Hematopoietic multipotent progenitor cell (in vitro differentiated cells): ENCODE results near the gene LCTL. TPM values are rescaled to one million over a fixed set of nuclear protein-coding genes. Genes with fewer than 3 reads are reported as not detected.

Experiments
- DNase-seq, 3 donors: peaks; one replicate each; pipeline ENCODE4 v3.0.0-alpha.2; 2011 to 2015; ENCODE audit warnings: low read depth in 2 of 3, low spot score in 2 of 3
- total RNA-seq: library from RNA; depleted of rRNA; stranded (reverse); fragments of >200 nt; gene quantifications from one replicate; pipeline ENCODE4 v1.2.3, GENCODE V29; 2012

LCTL gene, protein sequence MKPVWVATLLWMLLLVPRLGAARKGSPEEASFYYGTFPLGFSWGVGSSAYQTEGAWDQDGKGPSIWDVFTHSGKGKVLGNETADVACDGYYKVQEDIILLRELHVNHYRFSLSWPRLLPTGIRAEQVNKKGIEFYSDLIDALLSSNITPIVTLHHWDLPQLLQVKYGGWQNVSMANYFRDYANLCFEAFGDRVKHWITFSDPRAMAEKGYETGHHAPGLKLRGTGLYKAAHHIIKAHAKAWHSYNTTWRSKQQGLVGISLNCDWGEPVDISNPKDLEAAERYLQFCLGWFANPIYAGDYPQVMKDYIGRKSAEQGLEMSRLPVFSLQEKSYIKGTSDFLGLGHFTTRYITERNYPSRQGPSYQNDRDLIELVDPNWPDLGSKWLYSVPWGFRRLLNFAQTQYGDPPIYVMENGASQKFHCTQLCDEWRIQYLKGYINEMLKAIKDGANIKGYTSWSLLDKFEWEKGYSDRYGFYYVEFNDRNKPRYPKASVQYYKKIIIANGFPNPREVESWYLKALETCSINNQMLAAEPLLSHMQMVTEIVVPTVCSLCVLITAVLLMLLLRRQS
- not detected for total RNA-seq

DNA sequence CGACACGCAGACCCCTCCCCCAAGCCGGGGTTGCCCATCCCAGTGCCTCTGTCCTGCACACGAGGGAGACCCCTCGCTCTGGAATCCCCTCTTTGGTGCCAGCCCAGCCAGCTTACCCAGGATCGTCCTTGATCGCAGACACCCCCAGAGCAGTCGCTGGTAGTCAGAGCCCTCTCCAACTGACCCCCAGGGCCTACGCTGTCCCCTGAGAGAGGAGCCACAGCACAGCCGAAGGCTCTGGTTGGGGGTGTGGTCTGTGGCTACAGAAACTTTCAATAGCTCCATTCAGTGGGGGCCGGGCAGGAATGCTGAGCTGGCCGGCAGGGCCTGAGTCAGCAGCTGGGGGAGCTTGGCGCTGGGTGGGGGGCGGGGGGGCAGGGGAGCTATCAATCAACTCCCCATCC, at the start of gene LCTL:
Gene LCTL, minus strand, starts transcription at position 258 of the 404 bp plus-strand sequence. CDS start 633 bp downstream, outside the sequence.
- DNase-seq, result no peak

DNA sequence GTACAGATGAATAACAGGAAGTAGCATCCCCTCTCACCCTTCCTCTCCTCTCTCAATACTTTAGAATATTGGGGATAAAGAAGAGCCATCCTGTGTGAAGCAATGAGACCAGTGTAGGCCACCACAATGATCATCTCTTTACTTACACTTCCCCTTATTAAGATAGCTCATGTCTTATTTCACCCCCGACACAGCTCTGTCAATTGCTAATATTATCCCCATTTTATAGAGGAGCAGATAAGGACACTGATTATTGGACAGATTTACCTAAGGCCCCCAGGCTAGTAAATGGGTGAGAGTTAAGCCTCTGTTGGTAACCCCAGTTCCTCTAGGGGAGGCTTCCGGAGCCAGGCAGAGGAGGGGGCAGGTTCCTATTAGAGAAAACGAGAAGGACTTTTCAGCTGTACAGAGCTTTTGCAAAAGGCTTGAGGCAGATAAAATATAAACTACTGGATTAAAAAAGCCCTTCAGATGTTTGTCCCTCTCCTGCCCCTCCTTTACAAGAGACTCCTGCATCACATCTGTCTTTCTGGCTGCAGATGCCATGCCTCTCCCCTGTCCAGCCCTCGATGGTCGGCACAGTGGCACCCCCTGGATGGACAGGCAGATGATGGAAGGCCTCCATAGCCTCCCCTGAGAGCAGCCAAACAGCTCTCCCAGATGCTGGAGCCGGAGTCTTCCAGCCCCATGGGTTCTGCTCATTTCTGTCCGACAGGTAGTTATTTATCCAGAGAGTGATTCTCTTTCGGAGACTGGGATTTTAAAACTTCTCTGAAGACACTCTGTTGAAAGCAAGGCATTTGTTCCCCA, 49.4 kb upstream of the LCTL start:
- peak in 2 of 3 donors; percentile 33 to 59 for DNase-seq

DNA sequence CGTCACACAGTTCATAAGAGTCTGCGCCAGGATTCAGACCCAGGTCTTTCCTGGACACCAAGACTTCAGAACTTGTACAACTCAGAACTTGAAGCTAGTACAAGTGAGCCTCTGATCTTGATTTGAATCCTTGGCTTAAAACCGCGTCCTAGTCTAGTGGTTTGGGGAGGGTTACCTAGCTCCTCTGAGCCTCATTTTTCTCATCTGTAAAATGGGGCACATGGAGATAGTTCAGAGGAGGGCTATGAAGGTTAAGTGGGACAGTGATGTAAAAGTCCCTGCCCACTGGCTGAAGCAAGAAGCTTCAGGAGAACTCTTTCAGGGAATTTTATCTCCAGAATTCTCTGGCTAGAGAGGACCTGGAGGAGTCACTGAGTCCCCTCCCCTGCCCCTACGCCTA, 48.7 kb upstream of the LCTL start:
- DNase-seq, result no peak

DNA sequence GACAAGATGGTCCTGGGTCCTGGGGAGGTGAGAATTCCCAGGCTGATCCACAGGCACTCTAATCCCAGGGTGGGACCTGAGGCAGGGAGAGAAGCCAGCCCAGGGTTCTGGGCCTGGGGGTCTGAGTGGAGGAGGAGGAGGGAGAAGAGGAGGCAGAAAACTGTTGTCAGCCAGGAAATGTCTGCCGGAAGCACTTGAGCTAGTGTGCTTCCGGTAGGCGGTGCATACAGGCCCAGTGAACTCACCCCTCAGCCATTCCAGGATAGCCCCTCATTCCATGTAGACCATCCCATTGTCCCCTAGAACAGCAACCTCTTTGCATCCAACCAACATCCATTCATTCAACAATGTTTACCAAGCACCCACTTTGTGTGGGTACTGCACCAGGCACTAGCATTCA, 47.9 kb upstream of the LCTL start:
- peak in 2 of 3 donors; percentile 84 to 88 for DNase-seq

DNA sequence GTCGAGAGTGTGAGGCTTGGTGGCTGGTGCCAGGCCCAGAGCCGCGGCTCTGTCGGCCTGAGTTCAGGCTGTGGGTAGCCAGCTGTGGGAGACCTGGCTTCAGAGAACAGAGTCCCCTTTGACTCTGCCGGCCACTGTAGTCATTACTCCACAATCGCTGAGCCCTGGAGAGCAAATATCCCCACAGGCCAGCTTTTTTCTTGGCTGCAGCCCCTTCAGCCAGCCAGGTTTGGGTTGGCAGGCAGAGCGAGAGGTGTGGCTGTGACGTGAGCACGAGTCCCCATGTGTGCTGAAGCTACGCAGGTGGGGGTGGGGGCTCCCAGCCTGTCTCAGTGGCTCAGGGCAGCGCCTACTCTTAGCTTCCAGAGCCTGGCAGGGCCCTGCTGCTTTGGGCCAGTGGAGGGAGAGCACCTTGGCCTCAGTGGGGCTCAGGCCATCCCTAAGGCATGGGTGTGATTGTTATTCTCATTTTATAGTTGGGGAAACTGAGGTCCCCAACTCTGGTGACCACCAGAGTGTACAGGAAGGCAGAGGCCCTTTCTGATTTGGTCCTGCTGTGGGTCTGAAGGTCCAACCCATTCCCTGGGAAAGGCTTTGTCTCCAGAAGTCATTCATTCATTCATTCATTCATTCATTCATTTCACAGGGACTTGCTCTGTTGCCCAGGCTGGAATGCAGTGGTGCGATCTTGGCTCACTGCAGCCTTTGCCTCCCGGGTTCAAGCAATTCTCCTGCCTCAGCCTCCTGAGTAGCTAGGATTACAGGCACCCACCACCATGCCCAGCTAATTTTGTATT, 45.7 kb upstream of the LCTL start:
- no peak for DNase-seq

DNA sequence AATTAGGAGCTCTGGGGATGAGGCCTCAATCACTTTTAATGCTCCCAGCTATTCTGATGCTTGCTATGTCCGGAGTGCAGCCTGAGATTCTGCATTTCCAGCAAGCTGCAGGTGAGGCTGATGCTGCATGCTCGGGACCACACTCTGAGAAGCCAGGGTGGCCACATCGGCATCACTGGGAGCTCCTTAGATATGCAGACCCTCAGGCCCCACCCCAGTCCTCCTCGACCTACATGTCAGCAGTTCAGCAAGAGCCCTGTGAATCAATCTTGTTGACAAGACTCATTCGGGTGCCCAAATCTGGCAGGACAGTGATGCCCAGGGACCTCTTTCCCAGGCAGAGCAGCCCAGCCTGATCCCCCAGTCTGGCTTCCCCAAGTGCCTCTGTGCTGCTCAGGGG, 44.1 kb upstream of the LCTL start:
- DNase-seq, result no peak

DNA sequence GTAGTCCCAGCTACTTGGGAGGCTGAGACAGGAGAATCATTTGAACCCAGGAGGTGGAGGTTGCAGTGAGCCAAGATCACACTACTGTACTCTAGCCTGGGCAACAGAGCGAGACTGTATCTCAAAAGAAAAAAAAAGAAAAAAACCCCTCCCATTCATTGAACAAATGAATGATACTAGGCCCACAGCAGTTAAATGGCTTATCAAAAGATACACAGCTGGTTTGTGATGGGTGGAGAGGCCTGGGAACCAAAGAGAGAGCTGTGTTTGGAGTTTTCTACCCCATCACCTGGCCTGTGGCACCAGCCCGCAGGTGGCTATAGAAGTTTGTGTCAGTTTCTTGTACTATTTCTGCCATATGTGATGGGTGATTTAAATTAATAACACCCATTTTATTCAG, 43.1 kb upstream of the LCTL start:
- DNase-seq, result no peak

DNA sequence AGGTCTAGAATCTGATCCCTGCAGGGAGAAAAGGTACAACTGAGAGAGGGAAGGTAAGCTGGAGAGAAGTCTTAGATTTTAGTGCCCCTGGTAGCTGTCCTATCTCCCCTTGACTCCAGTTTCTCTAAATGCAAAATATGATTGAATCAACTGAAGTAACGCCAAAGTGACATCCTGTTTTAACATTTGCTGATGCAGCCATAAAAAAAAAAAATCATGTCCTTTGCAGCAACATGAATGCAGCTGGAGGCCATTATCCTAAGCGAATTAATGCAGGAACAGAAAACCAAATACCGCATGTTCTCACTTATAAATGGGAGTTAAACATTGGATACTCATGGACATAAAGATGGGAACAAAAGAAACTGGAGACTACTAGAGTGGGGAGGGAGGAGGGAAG, 42.4 kb upstream of the LCTL start:
- no peak for DNase-seq

DNA sequence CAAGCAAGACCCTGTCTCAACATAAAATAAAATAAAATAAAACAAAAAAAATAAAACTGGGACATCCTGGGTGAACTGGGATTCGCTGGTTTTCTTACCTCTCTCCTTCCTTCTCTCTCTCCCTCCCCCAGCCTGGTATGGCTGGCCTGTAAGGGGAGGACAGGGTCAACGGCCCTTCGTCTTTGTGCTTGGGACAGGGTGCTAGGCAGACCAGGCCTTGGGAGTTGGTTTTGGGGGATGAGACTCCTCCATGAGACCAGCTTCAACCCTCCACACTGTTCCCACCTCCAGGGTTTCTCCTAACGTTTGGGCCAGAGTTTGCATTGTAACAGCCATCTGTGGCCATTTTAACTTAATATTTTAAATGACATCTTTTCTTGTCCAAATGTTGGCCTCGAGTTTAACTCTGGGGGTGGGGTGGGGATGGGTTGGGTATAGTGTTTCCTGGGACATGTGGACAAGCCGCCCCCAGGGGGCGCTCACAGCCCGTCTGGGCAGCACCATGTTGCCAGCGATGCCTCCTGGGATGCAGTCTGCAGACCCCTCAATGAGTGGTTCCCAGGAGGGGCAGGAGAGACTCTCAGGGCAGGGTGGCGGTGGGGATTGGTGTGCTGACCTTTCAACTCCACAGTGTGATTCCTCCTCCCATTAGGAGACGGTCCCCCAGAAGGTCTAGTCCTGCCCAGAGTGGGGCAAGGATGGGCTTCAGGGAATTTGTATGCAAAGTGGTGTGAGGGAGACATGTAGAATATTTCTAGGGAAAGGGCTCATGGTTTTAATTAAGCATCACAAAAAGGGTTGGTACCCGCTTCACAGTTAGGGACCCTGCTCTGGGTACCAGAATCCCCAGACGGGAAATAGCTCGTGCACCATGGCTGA, 37.7 kb upstream of the LCTL start:
- peak; percentile 47 to 84 (median 75) for DNase-seq

DNA sequence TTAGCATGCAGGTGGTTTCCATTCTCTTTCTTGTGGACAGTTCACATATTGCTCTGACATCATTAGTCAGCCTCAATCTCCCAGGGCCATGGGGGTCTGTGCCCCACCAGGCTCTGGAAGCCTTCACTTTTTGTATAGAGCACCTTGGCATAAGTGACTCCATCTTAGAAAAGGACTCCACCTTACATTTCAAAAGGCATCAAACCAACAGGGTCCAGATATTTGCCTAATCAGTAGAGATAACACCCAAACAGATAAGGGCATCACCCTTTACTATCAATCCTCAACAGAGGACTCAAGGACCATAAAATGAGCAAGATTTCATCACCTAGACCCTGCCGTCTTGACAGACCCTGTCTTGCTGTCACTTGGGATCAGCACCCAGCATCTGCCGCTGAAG, 35.7 kb upstream of the LCTL start:
- DNase-seq, result no peak

DNA sequence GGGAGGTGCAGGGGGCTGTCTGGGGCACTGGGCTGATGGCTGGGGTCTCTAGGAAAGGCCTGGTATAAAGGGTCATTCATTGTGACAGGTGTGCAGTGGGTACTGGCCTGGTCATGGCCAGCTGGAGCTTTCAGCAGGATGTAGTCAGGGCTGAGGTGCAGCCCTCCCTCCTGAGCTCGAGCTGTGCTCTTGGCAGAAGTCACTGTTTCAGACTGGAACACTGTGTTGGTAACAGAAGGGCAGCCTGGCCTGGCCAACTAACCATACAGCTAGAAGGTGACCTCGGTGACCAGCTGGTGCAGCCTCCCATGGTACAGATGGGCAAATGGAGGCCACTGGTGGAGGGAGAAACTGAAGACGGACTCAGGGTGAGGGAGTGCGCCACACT, 34.4 kb upstream of the LCTL start:
- no peak for DNase-seq

DNA sequence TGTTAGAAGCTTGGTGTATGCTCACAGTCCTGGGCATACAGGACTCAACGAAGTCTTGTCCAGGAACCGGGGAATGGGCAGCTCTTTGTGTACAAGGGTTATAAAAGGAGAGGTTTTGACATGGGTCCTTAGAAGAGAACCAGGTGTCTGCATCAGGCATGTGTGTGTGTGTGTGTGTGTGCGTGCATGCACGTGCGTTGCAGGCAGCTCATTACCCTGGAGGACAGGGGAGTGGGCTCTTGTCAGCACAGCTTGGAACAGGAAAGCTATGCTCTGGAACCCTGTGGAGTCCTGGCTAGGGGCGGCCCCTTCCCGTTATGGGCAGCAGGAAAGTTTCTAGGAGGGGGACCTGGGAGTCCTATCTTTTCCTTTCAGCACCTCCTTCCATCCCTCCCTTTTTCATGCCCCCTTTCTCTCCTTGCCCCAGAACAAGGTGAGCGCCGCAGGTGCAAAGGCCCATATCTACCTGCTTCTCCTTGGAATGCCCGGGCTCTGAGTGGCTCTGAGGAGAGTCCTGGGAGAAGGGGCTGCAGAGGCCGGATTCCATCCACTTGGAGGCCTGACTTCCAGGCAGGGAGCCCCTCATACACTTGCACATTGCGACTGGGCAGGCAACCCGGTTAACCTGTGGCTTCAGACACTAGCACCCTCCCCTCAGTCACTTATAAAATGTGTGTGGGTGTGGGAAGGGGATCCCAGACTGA, 33.9 kb upstream of the LCTL start:
- DNase-seq, result no peak

DNA sequence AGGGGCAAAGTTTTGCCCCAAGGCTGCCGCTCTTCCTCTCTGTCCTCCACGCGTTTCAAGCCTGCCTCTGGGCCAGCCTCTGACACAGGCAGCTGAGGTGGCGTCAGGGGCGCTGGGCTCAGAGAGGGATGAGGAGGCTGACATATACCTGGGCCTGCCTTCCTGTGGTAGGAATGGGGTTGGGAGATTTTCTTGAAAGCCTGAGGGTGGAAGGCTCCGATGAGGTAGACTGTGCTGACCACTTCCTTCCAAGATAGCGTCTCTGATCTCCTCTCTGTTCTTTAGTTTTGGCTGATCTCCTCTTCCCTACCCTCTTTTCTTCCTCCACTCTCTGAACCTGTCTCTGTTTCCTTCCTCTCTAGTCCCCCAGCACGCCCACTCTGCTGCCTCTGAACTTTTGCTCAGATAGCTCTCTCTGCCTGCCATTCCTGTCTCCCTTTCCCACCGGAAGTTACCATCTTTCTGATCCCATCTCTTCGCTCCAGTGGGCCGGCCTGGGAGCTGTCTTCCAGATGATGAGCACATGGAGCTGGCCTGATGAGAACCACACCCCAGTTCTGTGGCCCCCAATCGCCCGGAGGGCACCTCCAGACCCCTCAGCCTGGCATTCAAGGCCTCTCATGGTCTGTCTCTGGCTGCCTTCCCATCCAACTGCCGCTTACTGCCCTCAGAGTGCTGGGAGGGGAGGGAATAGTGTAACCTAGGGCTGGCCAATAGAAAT, 32.5 kb upstream of the LCTL start:
- no peak for DNase-seq

DNA sequence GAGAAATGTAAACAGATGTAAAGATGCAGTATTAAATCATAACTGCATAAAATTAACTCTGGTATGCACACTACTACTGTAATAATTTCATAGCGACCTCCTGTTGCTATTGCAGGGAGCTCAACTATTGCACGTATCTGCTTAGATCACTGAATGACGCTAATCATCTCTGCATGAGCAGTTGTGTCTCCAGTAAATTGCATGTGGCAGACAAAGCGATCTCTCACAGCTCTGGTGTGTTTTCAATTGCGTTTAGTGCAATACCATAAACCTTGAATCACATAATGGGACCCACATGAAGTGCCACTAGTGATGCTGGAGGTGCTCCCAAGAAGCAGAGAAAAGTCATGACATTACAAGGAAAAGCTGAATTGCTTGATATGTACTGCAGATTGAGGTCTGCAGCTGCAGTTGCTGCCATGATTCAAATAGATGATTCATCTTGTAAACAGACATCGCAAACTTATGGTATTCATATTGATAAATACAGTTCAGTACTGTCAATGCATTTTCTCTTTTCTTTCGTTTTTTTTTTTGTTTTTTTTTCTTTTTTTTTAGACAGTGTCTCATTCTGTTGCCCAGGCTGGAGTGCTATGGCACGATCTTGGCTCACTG, 30.2 kb upstream of the LCTL start:
- DNase-seq, result no peak

DNA sequence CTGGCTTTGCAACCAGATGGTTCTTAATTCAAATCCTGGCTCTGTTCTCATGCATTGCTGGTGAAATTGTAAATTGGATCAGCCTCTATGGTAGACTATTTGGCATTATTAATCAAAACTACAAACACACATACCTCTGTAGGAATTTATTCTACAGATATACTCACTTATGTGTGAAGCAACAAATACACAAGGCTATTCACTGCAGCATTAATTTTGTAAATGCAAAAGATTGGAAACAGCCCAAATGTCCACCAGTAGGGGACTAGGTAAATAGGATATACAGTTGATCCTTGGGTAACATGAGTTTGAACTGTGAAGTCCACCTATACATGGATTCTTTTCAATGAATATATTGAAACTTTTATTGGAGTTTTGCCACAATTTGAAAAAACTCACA, 29.5 kb upstream of the LCTL start:
- no peak for DNase-seq

DNA sequence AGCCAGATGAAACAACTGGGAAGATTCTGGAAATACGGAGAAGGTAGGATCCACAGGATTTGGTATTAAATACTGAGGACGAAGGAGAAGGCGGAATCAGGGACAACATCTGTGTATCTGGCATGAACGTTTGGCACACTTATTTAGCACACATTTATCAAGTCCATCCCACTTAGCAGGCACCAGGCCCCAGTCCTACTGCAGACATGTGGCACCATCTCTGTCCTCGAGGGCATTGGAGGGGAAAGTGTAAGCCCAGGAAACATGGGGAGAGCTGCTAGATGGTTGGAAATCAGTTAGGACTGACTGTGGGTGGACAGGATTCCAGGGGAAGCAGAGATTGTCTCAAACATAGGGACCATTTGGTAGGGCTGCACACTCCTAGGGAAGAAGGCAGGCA, 29.0 kb upstream of the LCTL start:
- no peak for DNase-seq

DNA sequence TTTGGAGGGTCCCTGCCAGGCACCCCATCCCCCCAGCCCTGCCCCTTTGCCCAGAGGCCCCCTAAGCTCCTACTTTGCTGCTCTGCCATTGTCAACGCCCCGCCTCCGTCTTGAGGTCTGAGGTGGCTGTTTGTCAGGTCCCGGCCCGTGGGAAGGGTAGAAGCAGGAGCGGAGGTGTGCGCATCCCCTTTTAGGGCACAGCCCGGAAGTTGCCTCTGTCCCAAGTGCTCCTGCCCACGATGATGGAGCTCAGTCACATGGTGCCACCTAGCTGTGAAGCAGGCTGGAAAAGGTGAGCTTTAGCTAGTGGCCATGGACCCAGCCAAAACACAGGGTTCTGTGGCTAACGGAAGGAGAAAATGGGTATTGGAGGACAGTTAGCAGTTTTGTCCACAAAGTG, 28.5 kb upstream of the LCTL start:
- DNase-seq, result no peak

DNA sequence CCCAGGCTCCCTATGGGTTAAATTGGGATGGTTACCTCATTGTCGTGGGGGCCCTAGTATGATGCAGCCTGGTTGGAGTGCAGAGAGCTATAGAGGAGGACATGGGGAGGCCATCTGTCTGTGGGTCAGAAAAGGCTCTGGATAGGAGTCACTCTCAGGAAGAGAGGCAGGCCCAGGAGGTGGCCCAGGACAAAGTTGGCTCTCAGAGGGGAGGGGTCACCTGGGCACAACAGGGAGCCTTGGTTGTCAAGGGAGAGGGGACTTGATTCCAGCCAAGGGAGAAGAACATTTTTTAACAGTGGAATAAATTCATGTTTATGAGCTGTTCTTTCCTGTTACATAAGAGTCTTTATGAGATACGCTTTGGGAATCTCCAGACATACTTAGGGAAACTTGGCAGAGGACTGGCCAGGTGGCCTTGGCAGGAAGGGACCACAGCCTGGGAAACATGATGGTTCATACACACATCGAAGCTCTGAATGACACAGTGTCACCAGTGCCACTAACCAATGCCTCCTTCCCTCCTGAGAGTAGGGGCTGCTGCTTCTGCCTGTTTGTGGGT, 27.5 kb upstream of the LCTL start:
- DNase-seq, result no peak
